Immature natural killer cell (primary cell): ENCODE results near the gene ERCC5. TPM values are rescaled to one million over a fixed set of nuclear protein-coding genes. Genes with fewer than 3 reads are reported as not detected.
A peak's percentile ranks its signal among the peaks of the same experiment; 100 is the strongest.

ENCODE experiments used
- DNase-seq, 3 donors: peaks; one replicate each; pipeline ENCODE4 v3.0.0; 2022; ENCODE audit warnings: mixed read lengths in 1 of 3
- H3K27ac Mint-ChIP-seq, 6 donors: one replicate each; pipeline ENCODE4 v1.8.0; 2020; ENCODE audit warnings: mixed read lengths in 6 of 6, mild to moderate bottlenecking in 5 of 6, inconsistent platforms in 4 of 6, moderate library complexity in 3 of 6
- H3K27me3 Mint-ChIP-seq, 3 donors: one replicate each; pipeline ENCODE4 v1.8.0; 2020 to 2021; ENCODE audit warnings: low read depth in 3 of 3, mild to moderate bottlenecking in 3 of 3, mixed read lengths in 3 of 3, moderate library complexity in 3 of 3, inconsistent platforms in 1 of 3
- H3K36me3 Mint-ChIP-seq, 3 donors: one replicate each; pipeline ENCODE4 v1.8.0; 2020; ENCODE audit warnings: mixed read lengths in 3 of 3, inconsistent platforms in 2 of 3, mild to moderate bottlenecking in 2 of 3
- H3K4me1 Mint-ChIP-seq, 2 donors: one replicate each; pipeline ENCODE4 v1.8.0; 2020; ENCODE audit warnings: inconsistent platforms in 2 of 2, mild to moderate bottlenecking in 2 of 2, mixed read lengths in 2 of 2, moderate library complexity in 1 of 2
- H3K4me3 Mint-ChIP-seq, 5 donors: one replicate each; pipeline ENCODE4 v1.8.0; 2020; ENCODE audit warnings: mild to moderate bottlenecking in 5 of 5, mixed read lengths in 5 of 5, inconsistent platforms in 3 of 5, moderate library complexity in 3 of 5
- H3K9me3 Mint-ChIP-seq, 6 donors: one replicate each; pipeline ENCODE4 v1.8.0; 2020; ENCODE audit warnings: mild to moderate bottlenecking in 6 of 6, mixed read lengths in 6 of 6, inconsistent platforms in 4 of 6, moderate library complexity in 3 of 6
- polyA plus RNA-seq, 3 donors: library from polyadenylated mRNA; unstranded; fragments of 300-500 nt; fragmentation: Illumina TruSeq; gene quantifications; one replicate each; pipeline ENCODE4 v1.2.3, GENCODE V29; 2021

ERCC5 gene
- polyA plus RNA-seq, 3 donors from 2014 or later: 24.2 to 67.6 (median 36.3) TPM

DNA sequence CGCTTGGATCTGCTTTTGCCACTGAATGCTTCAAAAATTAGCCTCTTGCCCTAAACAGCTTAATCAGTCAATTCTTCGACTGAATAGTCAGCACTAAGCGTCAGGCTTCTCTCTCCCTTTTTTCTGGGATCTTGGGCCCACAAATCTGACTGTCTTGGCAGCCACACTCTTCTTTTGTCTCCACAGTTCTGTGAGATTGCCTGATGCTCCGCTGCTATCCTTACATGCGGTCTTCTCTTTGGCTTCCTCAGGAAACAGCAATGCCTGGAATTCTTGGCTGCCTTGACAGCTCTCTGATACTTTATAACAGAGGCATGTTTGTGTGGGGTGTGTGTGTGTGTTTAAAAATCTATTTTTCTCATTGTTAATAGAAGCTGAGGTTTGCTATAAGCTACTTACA is 32.6 kb downstream of the ERCC5 start:
- DNase-seq: no peak
- Mint-ChIP-seq H3K27ac (peak overlapping the region in 1 of 6 donors; percentile 13), H3K36me3 (peaks cover 11 to 40% (median 19%) of the 10 kb centered on the region in 3 donors), H3K4me1 (peaks cover 0 to 5% of the 10 kb centered on the region in 2 donors), H3K4me3 (no peak overlapping the region), H3K9me3 (no peaks in the 10 kb centered on the region), H3K27me3 (no peaks in the 10 kb centered on the region)

DNA sequence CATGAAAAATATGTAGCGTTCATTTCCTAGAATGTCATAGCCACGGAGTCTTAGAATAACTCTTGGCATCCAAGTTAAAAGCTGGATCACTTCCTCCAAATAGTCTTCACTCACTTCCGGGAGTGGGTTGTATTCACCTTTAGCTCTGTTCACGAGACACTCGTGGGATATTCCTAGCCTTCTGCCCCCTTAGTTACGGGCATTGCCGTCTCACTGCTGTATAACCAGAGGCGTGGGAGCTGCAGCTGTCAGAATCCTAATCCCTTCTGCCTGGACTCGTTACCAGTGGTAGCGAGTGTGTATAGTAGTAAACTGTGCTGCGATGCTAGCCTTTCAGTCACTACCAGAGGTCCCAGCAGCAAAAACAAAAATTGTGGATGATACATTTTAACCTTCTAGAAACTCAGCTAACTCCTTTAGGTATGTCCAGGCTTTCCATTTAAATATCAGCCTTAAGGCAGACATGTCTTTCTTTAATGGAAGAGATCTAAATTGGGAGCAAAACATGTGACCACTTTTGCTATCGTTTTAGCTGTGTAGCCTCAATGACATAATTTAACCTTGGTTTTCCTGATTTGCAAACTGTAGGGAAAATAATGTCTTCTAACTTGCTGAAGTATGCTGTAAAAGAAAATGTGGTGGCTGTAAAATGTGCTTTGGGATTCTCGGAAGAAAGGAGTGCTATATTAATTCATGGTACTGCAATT is 34.1 kb downstream of the ERCC5 start:
- H3K27ac Mint-ChIP-seq: peak overlapping the region in 1 of 6 donors; percentile 63
- no peaks in the 10 kb centered on the region for H3K9me3 Mint-ChIP-seq
- H3K27me3 Mint-ChIP-seq: no peaks in the 10 kb centered on the region
- H3K4me1 Mint-ChIP-seq: peaks cover 0 to 2% of the 10 kb centered on the region in 2 donors
- no peak for DNase-seq
- peaks cover 12 to 39% (median 17%) of the 10 kb centered on the region in 3 donors for H3K36me3 Mint-ChIP-seq
- no peak overlapping the region for H3K4me3 Mint-ChIP-seq

DNA sequence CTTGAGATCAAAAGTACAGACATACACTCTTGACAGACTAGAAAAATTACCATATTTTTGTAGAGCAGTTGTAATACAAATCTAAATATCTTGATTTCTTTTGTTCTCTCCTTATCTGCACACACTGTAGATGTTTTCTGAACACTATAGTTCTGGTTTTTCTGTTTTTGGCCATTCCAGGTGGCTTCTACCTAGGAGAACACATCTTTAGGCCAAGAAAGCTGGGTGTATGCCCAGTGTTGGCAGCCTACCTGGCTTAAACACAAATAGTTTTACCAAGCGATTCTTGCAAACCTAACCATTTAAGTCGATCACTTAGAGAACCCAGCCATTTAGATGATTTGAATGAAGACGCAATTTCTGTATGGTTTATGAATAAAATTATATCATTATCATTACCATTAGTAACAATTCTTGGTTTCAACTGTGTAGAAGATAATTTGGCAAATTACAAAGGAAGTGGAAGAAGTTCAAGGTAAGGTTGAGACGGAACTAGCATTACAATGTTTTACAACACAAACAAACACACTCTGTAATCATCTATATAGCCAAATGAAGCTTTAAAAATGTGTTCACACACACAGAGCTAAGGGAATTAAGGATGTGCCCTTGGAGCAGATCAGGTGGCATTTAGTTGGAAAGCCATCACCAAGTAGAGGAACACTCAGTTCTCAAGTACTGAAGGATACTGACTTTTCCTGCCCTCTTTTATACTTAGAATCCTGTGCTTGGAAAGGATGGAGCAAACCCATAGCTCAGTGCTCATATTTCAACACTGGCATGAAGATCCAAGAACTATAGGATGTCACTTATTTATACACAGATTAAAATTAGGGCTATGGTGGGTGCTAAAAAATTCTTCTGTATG is 36.2 kb downstream of the ERCC5 start:
- Mint-ChIP-seq H3K27ac (no peak overlapping the region), H3K4me1 (no peaks in the 10 kb centered on the region), H3K36me3 (peaks cover under 1 to 20% (median 3%) of the 10 kb centered on the region in 3 donors), H3K4me3 (no peak overlapping the region), H3K27me3 (no peaks in the 10 kb centered on the region), H3K9me3 (no peaks in the 10 kb centered on the region)
- DNase-seq: no peak

DNA sequence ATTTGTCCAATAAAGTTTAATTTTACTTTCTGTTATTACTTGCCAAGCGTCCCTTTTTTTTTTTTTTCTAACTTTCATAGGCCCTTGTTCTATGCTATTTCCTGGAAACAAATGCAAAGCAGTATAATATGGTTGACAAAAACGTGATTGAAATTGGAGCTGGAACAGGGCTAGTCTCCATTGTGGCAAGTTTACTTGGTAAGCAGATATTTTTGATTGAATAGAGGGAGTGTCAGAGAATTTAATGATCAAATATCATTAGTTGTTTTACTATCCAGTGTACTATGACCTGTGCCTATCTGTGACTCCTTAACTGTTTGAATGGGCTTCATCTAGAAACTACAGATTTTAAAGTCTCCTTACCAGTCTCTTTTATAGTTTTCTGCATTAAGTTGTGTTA is 46.7 kb downstream of the ERCC5 start:
- Mint-ChIP-seq H3K9me3 (no peaks in the 10 kb centered on the region), H3K36me3 (no peaks in the 10 kb centered on the region), H3K27ac (no peak overlapping the region), H3K27me3 (peaks cover 0 to 2% (median 0%) of the 10 kb centered on the region in 3 donors), H3K4me1 (no peaks in the 10 kb centered on the region), H3K4me3 (no peak overlapping the region)
- no peak for DNase-seq

DNA sequence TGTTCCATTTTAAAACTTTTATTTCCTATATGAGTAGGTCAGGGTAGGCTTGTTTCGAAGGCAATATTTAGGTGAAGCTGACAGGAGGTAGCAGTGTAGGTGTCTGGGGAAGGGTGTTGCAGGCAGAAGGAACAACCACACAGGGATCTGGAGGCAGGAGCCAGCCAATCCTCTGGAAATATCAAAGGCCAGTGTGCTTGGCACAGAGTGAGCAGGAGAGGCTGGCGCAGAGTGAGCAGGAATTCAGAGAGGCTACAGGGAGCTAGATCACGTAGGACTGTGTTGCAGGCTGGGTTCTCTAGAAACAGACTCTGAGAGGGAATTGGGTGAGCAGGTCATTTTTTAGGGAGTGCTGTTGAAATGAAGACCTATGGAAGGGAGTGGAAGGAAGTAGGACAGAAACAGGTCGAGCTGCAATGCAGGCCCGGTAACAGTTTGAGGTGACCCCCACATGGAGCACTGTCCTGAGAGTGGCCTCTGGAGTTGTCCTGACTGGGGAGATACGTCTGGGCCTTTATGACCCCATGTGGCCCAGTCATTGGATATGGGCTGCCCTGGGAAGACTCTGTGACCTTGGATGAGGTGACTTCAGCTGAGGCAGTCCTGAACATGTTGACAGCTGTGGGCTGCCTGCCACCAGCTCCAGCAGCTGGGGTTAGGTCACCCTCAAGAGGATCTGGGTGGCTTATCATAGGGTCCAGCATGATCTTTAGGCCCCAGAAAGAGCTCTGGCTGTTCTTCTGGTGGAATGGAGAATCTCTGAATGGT is 51.7 kb downstream of the ERCC5 start:
- Mint-ChIP-seq H3K27me3 (peaks cover 0 to 6% (median 2%) of the 10 kb centered on the region in 3 donors), H3K36me3 (no peaks in the 10 kb centered on the region), H3K27ac (no peak overlapping the region), H3K9me3 (no peaks in the 10 kb centered on the region), H3K4me3 (no peak overlapping the region), H3K4me1 (no peaks in the 10 kb centered on the region)
- no peak for DNase-seq

DNA sequence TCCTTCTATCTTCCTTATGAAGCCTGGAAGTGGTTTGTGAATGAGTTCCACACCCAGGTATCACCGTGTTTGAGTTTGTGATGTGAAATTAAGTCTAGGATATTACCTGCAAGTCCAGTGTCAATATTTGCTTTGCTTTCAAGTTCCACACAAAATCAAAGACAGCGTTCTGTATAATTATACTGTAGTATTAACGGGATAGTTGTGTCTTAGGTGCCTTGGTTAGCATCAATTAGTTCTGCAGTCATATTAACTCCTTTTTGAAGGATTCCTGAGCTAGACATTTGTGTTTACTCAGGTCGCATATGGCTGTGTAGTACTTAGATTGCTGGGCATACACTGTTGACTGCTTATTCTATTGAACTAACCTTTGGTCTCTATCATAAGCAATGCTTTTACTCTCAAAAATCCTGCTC is 54.4 kb downstream of the ERCC5 start:
- no peak for DNase-seq
- Mint-ChIP-seq H3K36me3 (no peaks in the 10 kb centered on the region), H3K27me3 (peaks cover 1 to 7% (median 3%) of the 10 kb centered on the region in 3 donors), H3K9me3 (no peaks in the 10 kb centered on the region), H3K27ac (no peak overlapping the region), H3K4me3 (no peak overlapping the region), H3K4me1 (no peaks in the 10 kb centered on the region)

DNA sequence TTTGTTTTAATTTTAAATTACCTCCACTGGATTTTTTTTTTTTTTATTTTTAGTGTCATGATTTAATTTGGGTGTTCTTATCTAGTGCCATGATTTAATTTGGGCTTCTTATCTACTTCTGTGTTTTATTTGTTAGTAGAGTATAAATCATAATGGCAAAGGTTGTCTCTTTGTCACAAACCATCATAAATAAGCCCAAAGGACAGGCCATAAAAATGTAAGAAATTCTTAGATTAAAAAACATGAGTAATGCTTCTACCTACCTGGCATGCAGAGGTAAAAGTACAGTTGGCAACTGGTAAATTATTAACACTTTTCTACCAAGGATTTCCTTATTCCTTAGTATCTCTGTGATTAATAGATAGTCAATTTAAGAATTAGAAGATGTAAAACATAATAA is 55.2 kb downstream of the ERCC5 start:
- no peaks in the 10 kb centered on the region for H3K4me1 Mint-ChIP-seq
- H3K27me3 Mint-ChIP-seq: peaks cover 1 to 7% (median 3%) of the 10 kb centered on the region in 3 donors

DNA sequence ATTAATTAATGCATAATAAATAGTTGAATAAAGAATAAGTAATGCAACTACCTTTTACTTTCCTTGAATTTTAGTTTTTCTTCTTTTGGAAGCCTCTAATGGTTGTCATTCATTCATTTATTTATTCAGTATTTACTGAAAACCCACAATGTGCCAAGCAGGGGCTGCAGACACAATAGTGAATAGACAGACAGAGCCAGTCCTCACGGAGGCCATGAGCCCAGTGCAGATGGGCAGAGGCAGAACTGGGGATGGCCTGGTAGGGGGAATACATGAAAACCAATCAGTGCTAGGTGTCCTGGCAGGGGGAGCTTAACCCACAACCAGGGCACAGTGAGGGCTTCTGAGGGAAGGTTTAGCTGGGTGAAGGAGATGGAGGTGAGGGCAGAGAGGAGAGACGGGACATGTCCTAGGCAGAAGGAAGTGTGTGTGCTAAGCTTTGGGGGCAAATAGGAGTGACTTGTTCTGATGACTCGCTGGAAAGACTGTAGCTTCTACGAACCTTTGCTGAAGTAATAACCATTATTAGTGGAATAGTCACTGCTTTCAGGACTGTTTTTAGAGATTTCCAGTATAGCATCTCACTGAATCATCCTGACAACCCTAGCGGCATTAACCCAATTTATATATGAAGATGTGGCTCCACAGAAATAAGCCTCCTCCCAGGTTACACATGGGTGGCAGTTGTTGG is 55.9 kb downstream of the ERCC5 start:
- DNase-seq: no peak
- no peaks in the 10 kb centered on the region for H3K4me1 Mint-ChIP-seq
- no peak overlapping the region for H3K27ac Mint-ChIP-seq
- H3K4me3 Mint-ChIP-seq: no peak overlapping the region
- no peaks in the 10 kb centered on the region for H3K36me3 Mint-ChIP-seq
- no peaks in the 10 kb centered on the region for H3K9me3 Mint-ChIP-seq
- H3K27me3 Mint-ChIP-seq: peaks cover 1 to 7% (median 1%) of the 10 kb centered on the region in 3 donors

More for the DNA sequence above, 55.2 kb downstream of the ERCC5 start:
- H3K36me3 Mint-ChIP-seq: no peaks in the 10 kb centered on the region
- no peaks in the 10 kb centered on the region for H3K9me3 Mint-ChIP-seq
- no peak for DNase-seq
- H3K4me3 Mint-ChIP-seq: no peak overlapping the region
- H3K27ac Mint-ChIP-seq: no peak overlapping the region

DNA sequence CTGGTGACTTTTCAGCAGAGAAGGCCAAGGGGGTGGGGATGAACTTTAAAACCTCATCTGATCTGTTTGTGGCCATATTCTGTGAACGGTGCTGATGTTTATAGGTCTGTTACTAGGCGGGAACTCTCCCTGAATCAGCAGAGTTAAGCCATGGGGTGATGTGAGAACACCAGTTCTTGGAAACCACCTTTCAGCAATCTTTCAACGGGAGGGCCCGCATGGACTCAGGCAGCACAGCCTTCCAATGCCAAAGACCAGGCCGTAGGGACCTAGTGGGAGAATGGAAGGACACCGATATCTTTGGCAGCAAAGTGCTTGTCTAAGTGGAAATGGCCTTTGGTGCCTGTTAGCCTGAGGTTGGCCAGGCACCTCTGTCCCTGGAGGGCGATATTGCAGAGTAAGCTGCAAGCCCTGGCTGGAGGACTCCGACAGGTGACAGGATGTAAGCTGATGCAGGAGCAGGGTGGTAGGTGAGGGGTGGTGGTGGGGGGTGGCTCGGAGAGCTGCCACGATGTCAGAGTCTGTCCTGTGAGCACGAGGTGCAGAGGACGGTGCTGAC is 57.0 kb downstream of the ERCC5 start:
- Mint-ChIP-seq H3K27ac (no peak overlapping the region), H3K36me3 (no peaks in the 10 kb centered on the region), H3K9me3 (no peaks in the 10 kb centered on the region), H3K4me1 (no peaks in the 10 kb centered on the region), H3K4me3 (no peak overlapping the region), H3K27me3 (peaks cover 1 to 7% (median 1%) of the 10 kb centered on the region in 3 donors)
- DNase-seq: no peak

DNA sequence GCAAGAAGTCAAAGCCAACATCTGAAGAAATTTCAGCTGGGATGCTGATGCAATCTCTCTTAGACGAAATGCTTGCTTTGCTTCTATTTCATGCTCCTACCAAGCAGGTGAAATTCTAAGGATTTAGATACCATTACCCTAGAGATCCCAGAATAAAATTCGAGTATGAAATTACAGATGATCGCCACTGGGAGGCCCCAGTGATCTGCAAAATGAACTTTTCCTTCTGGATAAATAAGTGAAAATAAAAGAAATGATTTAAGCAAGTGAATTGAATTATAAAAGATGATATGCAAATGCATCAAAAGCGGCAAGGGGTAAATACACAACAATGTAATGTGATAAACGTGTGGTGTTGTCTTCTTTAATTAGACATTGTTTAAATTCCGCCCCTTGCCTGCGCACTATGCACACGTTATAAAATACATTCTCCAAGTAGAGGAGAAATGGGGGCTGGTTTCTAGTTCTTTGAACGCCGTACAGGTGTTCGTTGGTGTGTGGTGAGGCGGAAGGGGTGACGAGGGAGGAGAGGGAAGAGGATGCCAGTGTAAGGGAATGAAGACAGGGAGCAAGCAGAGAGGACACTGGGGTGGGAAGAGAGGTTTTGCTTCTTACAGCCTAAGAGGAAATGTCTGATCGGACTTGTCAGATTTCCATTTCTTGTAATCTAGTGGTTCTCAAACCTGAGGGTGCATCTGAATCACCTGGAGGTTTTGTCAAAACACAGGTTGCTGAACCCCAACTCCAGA is 58.0 kb downstream of the ERCC5 start:
- Mint-ChIP-seq H3K9me3 (no peaks in the 10 kb centered on the region), H3K36me3 (no peaks in the 10 kb centered on the region), H3K27ac (no peak overlapping the region), H3K27me3 (peaks cover 1 to 10% (median 1%) of the 10 kb centered on the region in 3 donors), H3K4me1 (no peaks in the 10 kb centered on the region), H3K4me3 (no peak overlapping the region)
- DNase-seq: no peak

DNA sequence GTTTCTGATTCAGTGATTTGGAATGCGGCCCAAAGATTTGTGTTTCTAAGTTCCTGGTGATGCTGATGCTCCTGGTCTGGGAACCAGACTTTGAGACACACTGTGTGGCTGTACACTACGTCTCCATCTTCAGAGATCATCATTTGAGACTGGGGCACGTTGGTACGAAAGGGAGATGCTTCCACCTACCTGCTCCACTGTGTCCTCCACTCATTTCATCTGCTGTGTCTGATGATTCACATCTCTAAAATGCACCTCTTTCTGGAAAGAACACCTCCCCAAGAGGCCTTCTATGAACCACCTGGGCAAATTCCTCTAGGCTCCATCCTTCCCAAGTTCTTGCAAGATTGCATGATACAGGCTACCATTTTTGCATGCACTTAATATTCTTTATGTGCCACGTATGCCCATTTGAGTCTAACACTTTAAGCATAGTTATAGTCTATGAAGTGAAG is 58.6 kb downstream of the ERCC5 start:
- Mint-ChIP-seq H3K27ac (no peak overlapping the region), H3K27me3 (peaks cover 1 to 10% (median 1%) of the 10 kb centered on the region in 3 donors), H3K36me3 (no peaks in the 10 kb centered on the region), H3K4me3 (no peak overlapping the region), H3K4me1 (no peaks in the 10 kb centered on the region), H3K9me3 (no peaks in the 10 kb centered on the region)
- DNase-seq: no peak

DNA sequence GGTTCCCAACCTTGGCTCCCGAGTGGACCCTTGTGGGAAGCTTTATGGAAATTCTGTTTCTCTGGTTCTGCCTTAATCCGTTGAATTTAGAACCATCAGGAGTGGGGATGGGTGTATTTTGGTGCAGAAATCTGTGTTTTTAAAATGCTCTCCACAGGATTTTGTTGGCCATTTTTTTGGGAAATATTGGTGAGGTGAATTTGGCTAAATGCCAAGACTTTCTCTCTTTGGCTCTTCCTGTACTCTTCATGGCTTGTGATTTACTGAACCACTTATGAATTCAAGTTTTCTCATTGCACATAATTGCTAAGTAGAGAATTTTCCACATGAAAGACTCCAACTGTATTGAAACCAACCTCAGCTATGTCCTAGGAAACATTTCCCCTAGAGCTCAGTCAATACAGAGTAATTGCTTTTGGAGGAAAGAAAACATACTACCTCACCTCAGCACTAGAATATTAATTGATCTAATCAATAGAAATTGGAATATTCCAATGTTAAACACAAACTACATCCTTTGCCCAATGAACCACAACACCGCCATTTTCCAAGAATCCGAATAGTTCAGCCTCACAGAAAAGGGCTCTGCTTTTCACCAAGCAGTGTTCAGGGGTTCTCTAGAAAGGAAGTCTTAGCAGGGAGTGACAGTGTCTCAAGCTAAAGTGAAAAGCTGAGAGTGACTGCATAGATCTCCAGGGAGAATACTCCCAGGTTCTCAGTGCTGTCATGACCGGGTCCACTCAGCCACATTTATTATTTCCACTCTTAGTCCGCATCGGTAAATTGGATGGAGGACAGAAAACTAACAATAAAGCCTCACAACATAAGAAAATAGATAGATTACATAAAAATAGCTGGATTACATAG is 60.3 kb downstream of the ERCC5 start:
- no peaks in the 10 kb centered on the region for H3K4me1 Mint-ChIP-seq
- H3K9me3 Mint-ChIP-seq: no peaks in the 10 kb centered on the region
- no peak overlapping the region for H3K4me3 Mint-ChIP-seq
- H3K27ac Mint-ChIP-seq: no peak overlapping the region
- no peaks in the 10 kb centered on the region for H3K36me3 Mint-ChIP-seq
- H3K27me3 Mint-ChIP-seq: peaks cover 1 to 13% (median 1%) of the 10 kb centered on the region in 3 donors
- no peak for DNase-seq
